Astrocyte (in vitro differentiated cells and primary cell): ENCODE measurements around the gene MYLK2. TPM values are rescaled to one million over a fixed set of nuclear protein-coding genes. Genes with fewer than 3 reads are reported as not detected.

Experiments
- DNase-seq: peaks from one replicate; pipeline ENCODE4 v3.0.0-alpha.2; 2010; ENCODE audit warnings: low read depth
- FAIRE-seq: peaks from 2 replicates; lab custom pipeline; 2011; peaks lifted over from hg19 to GRCh38; lab: Jason Lieb, UNC
- H2AFZ ChIP-seq: 2 replicates; pipeline ENCODE4 v1.6.0; 2012; ENCODE audit warnings: low read depth, low read length, inconsistent platforms
- H3K27ac ChIP-seq: 2 replicates; pipeline ENCODE4 v1.5.1; 2011; ENCODE audit warnings: low read depth, low read length, inconsistent platforms
- H3K27me3 ChIP-seq: 2 replicates; pipeline ENCODE4 v1.6.0; 2011; ENCODE audit warnings: low read length, inconsistent platforms; ENCODE audit not compliant: insufficient read depth
- H3K36me3 ChIP-seq: 2 replicates; pipeline ENCODE4 v1.5.1; 2011; ENCODE audit warnings: low read length, inconsistent platforms; ENCODE audit not compliant: insufficient read depth
- H3K4me1 ChIP-seq: 2 replicates; pipeline ENCODE4 v1.5.1; 2011; ENCODE audit warnings: low read length, inconsistent platforms; ENCODE audit not compliant: insufficient read depth
- H3K4me2 ChIP-seq: 2 replicates; pipeline ENCODE4 v1.6.0; 2012; ENCODE audit warnings: low read length, inconsistent platforms
- H3K4me3 ChIP-seq: 2 replicates; pipeline ENCODE4 v1.5.1; 2011; ENCODE audit warnings: low read depth, mild to moderate bottlenecking, low read length, inconsistent platforms; ENCODE audit not compliant: insufficient read depth
- H3K79me2 ChIP-seq: 2 replicates; pipeline ENCODE4 v1.6.0; 2012; ENCODE audit warnings: mild to moderate bottlenecking, low read length, inconsistent platforms; ENCODE audit not compliant: insufficient read depth
- H3K9ac ChIP-seq: 2 replicates; pipeline ENCODE4 v1.6.0; 2012; ENCODE audit warnings: mild to moderate bottlenecking, low read length, inconsistent platforms
- H3K9me3 ChIP-seq: 2 replicates; pipeline ENCODE4 v1.5.1; 2012; ENCODE audit warnings: low read depth, mild to moderate bottlenecking, low read length, inconsistent platforms; ENCODE audit not compliant: insufficient read depth
- H4K20me1 ChIP-seq: 2 replicates; pipeline ENCODE4 v1.6.0; 2012; ENCODE audit warnings: low read length, inconsistent platforms; ENCODE audit not compliant: insufficient read depth
- H3K27ac Mint-ChIP-seq: one replicate; pipeline ENCODE4 v1.8.0; 2021; ENCODE audit warnings: mild to moderate bottlenecking, mixed read lengths; ENCODE audit not compliant: unreplicated experiment
- H3K27me3 Mint-ChIP-seq: one replicate; pipeline ENCODE4 v1.8.0; 2021; ENCODE audit warnings: low read depth, mixed read lengths; ENCODE audit not compliant: unreplicated experiment
- H3K36me3 Mint-ChIP-seq: one replicate; pipeline ENCODE4 v1.8.0; 2021; ENCODE audit warnings: low read depth, mixed read lengths; ENCODE audit not compliant: unreplicated experiment
- H3K4me1 Mint-ChIP-seq: one replicate; pipeline ENCODE4 v1.8.0; 2021; ENCODE audit warnings: low read depth, mixed read lengths; ENCODE audit not compliant: unreplicated experiment
- H3K4me3 Mint-ChIP-seq: one replicate; pipeline ENCODE4 v1.8.0; 2021; ENCODE audit warnings: mild to moderate bottlenecking, moderate library complexity, mixed read lengths; ENCODE audit not compliant: unreplicated experiment
- H3K9me3 Mint-ChIP-seq: one replicate; pipeline ENCODE4 v1.8.0; 2021; ENCODE audit warnings: mild to moderate bottlenecking, mixed read lengths; ENCODE audit not compliant: unreplicated experiment
- CTCF ChIP-seq: IDR thresholded peaks from 2 replicates; pipeline ENCODE4 v1.5.1; 2011; ENCODE audit warnings: low read depth, mild to moderate bottlenecking, inconsistent platforms, low read length, moderate library complexity; ENCODE audit not compliant: insufficient read depth
- EZH2 ChIP-seq: IDR thresholded peaks from 2 replicates; pipeline ENCODE4 v1.6.1; 2012; ENCODE audit warnings: mild to moderate bottlenecking, low read length, inconsistent platforms; ENCODE audit not compliant: insufficient read depth
- total RNA-seq: library from RNA; stranded (reverse); gene quantifications from 2 replicates; pipeline ENCODE4 v1.2.1, GENCODE V29; 2021

MYLK2 gene
- total RNA-seq, 1 donor from 2014 or later = 2.1 TPM

DNA sequence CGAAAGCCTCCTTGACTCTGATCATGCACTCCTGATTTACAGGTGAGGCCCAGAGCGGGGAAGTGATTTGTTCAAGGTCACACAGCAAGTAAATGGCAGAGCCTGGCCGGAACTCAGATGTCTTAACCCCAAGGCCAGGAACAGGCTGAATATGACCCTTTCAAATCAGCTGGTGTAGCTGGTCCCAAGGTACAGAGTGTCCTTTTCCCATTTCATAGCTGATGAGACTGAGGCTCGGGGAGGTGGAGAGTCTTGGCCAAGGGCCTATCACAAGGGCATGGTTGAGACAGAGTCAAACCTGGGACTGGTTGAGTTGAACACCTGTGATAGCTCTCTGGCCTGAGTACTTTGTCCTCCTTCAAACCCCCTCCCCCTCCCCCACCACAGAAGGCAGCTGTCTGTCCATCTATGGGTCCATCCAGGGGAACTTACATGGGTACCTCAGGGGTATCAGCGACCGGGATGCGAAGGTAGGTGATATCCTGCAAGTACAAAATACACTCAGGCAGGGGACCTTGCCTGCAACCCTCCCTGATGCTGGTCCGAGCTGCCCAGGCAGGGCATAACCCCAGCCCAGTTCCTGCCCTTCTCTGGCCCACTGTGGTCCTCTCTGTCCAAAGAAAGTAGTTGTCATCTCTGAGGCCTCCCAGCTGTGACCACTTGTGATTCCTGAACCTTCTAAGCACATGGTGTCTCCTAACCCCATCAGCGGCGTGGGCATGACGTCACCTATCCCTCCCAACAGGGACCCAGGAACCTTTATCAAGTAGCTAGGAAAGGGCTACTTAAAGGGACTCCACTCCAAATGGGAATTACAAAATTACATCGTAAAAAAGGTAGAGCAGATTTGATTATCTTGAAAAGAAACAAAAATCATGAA is 45.6 kb downstream of the MYLK2 start:
- H3K36me3 Mint-ChIP-seq = peaks cover 3% of the 10 kb centered on the region
- H3K4me1 Mint-ChIP-seq = peaks cover 1% of the 10 kb centered on the region
- FAIRE-seq (no peak), DNase-seq (no peak)
- Histone ChIP-seq H3K27me3 (peaks cover 13% of the 10 kb centered on the region), H2AFZ (no peak overlapping the region), H4K20me1 (no peaks in the 10 kb centered on the region), H3K36me3 (no peaks in the 10 kb centered on the region), H3K79me2 (no peaks in the 10 kb centered on the region), H3K9ac (no peak overlapping the region), H3K9me3 (no peaks in the 10 kb centered on the region), H3K4me1 (peaks cover 7% of the 10 kb centered on the region), H3K27ac (no peak overlapping the region), H3K4me3 (no peak overlapping the region), H3K4me2 (no peak overlapping the region)
- H3K9me3 Mint-ChIP-seq = peaks cover 3% of the 10 kb centered on the region
- H3K27me3 Mint-ChIP-seq = peaks cover 46% of the 10 kb centered on the region
- H3K27ac Mint-ChIP-seq = no peak overlapping the region
- no peak overlapping the region for H3K4me3 Mint-ChIP-seq
- TF ChIP-seq CTCF (no peak), EZH2 (no peak)

DNA sequence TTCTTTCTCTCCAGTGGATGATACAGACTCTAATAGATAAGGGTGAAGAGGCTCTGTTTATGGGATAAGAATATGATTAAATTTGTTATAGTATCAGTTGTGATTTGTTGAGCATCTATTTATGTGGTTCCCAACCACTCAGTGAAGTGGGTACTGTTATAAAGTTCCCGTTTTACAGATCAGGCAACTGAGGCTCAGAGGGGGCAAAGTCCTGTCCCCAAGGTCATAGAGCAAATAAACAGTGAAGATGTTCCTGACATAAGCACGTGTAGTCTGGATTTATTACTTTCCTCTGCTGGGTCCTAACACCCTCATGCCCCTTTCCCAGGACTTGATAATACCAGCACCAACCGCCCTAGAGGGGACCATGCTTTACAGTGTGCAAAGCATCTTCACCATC is 47.1 kb downstream of the MYLK2 start:
- no peak overlapping the region for H3K4me2 ChIP-seq
- no peak overlapping the region for H3K4me3 Mint-ChIP-seq
- no peaks in the 10 kb centered on the region for H3K36me3 ChIP-seq
- peaks cover 40% of the 10 kb centered on the region for H3K27me3 Mint-ChIP-seq
- H4K20me1 ChIP-seq = no peaks in the 10 kb centered on the region
- peaks cover 4% of the 10 kb centered on the region for H3K4me1 Mint-ChIP-seq
- no peaks in the 10 kb centered on the region for H3K9me3 ChIP-seq
- no peak overlapping the region for H3K27ac ChIP-seq
- H3K27me3 ChIP-seq = peaks cover 15% of the 10 kb centered on the region
- peaks cover 4% of the 10 kb centered on the region for H3K9me3 Mint-ChIP-seq
- no peak overlapping the region for H3K4me3 ChIP-seq
- H3K9ac ChIP-seq = no peak overlapping the region
- TF ChIP-seq CTCF (no peak), EZH2 (no peak)
- H3K4me1 ChIP-seq = peaks cover 9% of the 10 kb centered on the region
- FAIRE-seq = no peak
- H2AFZ ChIP-seq = no peak overlapping the region
- no peak for DNase-seq
- H3K36me3 Mint-ChIP-seq = peaks cover 4% of the 10 kb centered on the region
- H3K27ac Mint-ChIP-seq = no peak overlapping the region
- H3K79me2 ChIP-seq = no peaks in the 10 kb centered on the region
